GM21367 (cell line): ENCODE data around the gene RPL10A.

Source experiments
- ATAC-seq: cut with Tn5 transposase; IDR thresholded peaks from one replicate; pipeline ENCODE4 v1.9.1; 2021; ENCODE audit not compliant: unreplicated experiment

Gene RPL10A

DNA sequence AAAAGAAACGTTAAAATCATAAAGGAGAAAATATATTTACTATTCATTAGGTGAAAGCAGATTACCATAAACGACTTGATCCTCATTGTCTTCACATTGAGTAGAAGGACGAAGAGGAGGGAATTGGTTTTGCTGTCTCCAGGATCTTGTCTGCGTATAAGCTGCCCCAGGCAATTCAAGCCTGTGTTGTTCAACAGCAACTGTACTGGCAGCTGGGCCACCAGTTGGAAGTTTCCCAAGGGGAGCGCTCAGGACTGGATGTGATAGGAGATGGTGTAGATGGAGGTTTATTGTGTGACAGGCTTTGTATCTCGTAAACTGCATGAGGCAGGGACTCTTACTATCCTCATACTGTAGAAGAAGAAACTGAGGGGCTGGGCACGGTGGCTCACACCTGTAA lies 20.0 kb upstream of the RPL10A start:
- no peak for ATAC-seq

GRCh38 chr6:35449287-35449881 lies 18.8 kb upstream of the RPL10A start:
- ATAC-seq = no peak

- ATAC-seq = no peak
Observed at GRCh38 chr6:35451354-35452182, 16.6 kb upstream of the RPL10A start.

DNA sequence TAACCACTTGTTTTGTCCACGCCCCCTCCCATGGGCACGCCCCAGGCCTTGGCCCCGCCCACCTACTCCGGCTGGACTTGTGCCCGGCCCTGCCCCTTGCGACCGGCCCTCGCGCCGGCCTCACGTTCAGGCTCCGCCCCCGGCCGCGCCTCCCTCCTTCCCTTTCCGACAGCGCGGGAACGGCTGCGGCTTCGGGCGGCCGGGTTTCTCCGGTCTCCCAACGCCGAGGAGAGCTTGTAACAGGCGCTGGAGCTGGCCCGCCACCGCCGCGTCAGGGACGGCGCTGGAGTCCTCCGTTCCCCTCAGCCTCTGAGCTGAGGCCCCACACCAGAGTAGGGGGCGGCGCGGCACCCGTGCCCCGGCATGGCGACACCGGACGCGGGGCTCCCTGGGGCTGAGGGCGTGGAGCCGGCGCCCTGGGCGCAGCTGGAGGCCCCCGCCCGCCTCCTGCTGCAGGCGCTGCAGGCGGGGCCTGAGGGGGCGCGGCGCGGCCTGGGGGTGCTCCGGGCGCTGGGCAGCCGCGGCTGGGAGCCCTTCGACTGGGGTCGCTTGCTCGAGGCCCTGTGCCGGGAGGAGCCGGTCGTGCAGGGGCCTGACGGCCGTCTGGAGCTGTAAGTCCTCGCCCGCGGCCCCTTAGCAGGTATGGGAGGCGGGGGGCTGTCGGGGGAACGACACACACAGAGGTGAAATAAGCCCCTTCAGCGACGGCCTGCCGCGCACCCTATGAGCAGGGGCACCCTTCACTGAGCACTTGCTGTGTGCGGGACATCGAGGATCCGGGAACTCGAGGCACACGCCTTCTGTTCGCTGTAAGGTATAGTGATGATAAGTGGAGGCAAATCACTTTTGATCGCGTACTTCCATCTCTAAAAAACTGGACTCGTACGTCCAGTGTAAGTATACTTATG lies 15.8 kb upstream of the RPL10A start, which contains the start of gene FANCE:
TSS of gene FANCE (plus strand) at position 156 of the 908 bp plus-strand sequence. CDS start at position 364, 208 bp downstream.
- peak; percentile 79 for ATAC-seq

DNA sequence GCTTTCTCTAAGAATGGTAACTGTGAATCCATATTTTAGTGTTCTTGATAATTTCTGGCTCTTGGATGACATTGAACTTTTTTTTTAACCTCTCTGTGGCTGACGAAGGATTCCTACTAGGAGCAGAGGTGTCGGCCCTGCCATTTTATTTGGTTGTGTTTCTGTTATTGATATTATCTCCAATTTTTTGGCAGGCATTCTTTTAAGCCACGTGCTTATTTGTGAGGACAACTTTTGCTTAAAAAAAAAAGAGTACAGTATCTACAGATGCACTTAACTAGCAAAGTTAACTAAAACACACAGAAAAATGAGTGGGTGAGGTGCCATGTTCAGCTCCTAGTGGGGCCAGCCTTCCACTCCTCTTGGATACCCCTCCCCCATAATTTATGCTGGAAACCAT lies 15.0 kb upstream of the RPL10A start:
- no peak for ATAC-seq

DNA sequence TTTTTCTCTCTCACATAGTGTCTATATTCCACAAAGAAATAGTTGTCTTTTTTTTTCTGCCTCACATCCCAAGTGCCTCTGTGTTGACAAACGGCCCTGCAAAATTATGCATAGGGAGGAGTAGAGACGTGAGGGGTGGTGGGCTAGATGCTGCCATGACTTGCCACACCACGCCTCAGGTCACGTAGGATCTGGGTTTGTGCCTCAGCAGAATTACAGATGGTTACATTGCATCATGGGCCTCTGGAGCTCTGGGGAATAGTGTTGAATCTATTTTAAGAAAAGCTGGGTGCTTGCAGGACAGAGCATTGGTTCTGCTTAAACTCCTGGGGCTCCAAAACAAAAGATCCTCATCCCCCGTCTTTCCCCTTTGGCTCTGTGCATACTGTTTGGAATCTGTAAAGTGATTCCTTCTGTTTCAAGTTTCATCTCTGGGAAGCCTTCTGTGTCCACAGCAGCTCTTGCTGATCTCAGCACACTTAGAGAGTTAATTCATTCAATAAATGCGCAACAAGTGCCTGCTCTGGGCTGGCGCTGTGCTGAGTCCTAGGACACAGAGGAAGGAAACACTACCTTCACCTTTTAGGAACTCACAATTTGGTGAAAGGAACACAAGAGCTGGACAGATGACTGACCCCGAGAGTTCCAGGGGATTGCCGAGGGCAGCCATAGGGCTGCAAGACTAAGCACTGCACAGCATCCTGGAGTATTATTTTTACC lies 13.7 kb upstream of the RPL10A start:
- ATAC-seq = no peak

DNA sequence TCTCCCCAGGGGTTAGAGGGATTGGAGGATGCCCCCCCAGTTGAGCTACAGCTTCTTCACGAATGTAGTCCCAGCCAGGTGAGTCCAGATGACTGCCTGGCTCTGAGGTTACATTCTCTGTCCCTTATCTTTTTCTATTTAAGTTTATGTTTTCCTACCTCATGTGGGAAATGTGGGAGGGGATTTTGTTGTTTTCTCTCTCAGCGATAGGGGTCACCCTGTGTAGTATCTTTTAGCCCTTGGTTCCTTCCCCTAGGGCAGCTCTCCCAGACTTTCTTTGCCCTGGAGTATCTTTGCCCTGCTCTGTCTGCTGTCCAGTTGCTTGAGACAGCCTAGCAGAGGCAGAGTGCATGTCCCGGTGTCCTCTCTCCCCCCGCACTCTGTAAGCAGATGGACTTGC lies 10.3 kb upstream of the RPL10A start:
- no peak for ATAC-seq

GRCh38 chr6:35461270-35461669 lies 6.9 kb upstream of the RPL10A start:
- no peak for ATAC-seq

- no peak for ATAC-seq
Observed at GRCh38 chr6:35463292-35463691, 4.9 kb upstream of the RPL10A start.

- ATAC-seq = no peak
Observed at GRCh38 chr6:35465646-35466045, 2.6 kb upstream of the RPL10A start.

DNA sequence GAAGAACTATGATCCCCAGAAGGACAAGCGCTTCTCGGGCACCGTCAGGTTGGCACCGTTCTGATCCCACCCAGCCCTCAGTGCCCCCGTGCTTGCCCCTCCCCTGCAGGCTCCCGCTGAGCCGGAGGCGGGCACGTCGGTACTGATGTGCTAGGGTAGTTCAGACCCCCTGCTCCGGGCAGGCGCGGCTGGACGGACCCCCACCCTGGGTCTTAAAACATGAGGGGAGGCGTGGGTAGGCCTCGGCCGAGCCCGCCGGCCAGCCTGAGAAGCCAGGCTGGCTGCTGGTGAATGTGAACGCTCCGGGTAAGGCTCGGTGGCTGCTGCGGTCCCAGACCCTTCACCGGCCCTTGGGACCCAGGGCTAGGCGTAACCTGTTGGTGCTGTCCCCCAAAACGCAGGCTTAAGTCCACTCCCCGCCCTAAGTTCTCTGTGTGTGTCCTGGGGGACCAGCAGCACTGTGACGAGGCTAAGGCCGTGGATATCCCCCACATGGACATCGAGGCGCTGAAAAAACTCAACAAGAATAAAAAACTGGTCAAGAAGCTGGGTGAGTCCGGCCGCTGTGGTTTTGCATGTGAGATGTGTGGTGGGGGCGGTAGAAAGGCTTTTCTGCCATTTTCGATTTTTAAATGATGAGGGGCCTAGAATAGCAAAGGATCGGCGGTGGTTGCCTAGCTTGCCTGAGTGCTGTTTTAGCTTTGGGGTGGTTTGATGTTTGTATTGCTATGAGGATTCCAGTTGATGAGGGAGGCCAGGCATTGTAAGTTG lies 964 bp downstream of the RPL10A start:
- ATAC-seq = no peak

DNA sequence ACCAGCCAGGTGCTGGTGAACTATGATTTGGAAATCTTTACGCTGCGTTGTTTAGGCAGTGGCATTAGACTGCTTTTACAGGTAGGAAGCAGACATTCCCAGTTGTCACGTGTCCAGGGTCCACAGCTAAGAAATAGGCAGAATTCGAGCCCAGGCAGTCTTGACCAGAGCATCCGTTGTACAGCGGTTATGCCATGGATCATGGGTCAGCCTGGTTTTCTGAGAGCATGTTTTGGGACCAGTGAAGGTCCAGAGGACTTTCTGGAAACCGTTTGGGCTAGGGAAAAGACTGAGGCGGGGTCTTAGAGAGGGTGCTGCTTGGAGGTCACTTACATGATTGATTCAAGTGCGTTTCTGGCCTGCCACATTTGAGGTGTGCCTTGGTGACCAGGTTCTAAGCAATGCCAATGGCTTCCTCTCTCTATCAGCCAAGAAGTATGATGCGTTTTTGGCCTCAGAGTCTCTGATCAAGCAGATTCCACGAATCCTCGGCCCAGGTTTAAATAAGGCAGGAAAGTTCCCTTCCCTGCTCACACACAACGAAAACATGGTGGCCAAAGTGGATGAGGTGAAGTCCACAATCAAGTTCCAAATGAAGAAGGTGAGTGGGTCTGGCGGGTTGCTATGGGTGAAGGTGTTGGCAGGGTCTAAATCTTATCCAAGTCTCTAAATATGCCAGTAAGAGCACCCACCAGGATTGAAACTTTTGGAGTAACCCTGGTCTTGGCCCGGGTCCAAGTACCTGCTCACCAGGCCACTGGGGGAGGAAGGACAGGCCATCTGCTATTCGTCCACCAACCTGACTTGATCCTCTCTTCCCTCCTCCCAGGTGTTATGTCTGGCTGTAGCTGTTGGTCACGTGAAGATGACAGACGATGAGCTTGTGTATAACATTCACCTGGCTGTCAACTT lies 1.8 kb downstream of the RPL10A start:
- no peak for ATAC-seq

GRCh38 chr6:35470663-35471120 lies 2.5 kb downstream of the RPL10A start:
- ATAC-seq = no peak

GRCh38 chr6:35471836-35472345 lies 3.7 kb downstream of the RPL10A start:
- ATAC-seq = no peak

- no peak for ATAC-seq
Observed at GRCh38 chr6:35473075-35473849, 5.1 kb downstream of the RPL10A start.

DNA sequence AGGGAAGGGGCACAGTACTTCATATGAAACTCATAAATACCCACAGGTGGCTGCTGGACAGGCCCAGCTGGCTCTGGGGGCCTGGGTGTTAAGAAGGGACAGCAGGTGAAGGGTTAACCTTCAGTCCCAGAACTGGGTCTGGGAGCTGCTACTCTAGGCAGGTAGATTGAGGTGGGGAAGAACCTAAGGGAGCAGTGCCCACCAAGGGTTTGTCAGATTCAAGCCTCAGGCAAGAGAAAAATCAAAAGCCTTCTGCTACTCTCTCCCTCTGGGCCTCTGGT lies 5.6 kb downstream of the RPL10A start:
- no peak for ATAC-seq

DNA sequence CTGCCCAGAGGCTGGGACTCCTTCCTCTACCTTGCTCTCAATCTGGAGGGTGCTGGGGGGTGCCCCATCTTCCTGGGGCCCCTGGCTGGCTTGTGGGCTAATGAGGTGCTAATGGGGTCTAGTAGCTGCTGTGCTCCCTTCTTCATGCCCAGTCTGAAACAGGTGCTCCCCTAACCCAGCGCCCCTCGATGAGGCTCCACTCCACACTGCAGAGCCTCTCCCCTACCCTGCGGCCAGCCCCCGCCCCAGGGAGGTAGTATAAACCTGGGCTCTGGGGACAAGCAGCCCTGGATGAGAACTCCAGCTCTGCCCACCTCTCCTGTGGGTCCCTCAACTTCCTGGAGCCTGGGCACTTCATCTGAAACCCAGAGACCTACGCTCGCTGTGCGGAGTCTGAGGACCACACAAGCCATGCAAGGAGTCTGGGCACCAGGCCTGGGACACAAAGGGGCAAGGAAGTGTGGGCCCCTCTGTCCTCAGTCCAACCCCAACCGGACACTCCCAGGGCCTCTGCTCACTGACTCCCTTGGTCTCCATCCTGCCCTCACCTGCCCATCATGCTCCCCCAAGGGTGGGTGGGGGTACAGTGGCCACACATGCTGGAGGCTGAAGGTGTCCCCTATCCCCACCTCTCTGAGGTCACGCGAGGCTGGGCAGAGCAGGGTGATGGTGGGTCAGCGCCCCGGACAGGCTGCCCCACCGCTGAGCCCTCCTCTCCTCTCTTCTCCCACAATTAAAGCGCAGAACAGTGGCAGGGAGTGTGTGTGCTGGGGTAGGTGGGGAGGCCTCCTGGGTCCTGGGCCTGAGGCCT lies 6.1 kb downstream of the RPL10A start:
- no peak for ATAC-seq
